ENCODE data around the gene LIPC. TPM values are rescaled to one million over a fixed set of nuclear protein-coding genes. Genes with fewer than 3 reads are reported as not detected.

Gene LIPC
- total RNA-seq, 1 experiment from 2014 or later = not detected

DNA sequence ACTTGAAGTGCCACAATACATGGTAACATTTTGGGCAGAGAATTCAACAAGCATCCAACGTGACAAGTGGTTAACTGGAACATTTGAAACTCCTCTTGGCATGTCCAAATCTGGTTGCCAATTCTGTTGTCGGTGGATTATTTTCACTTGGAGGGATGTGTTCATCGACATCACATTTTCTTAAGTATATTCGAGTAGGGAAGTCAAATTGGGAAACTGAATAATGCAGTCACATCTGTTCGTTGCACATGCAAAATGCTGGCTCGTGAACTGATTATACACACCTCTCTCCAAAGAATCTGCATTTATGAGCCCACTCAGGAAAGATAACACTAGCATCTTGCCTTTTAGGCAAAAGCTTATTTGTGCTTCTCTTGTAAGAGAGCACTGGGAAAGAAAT lies 139.7 kb downstream of the LIPC start:
- Histone ChIP-seq H3K36me3 (ENCODE audit: control insufficient read depth in 1 of 2, insufficient read depth in 2 of 2, low read length in 2 of 2) (no peaks in the 10 kb centered on the region), H3K9ac (ENCODE audit: low read length) (no peak overlapping the region), H2AFZ (ENCODE audit: low read depth, low read length, poor library complexity, severe bottlenecking) (no peak overlapping the region), H3K9me2 (ENCODE audit: insufficient read depth) (no peaks in the 10 kb centered on the region), H3K79me2 (ENCODE audit: insufficient read depth, low read length) (no peaks in the 10 kb centered on the region), H3K4me2 (ENCODE audit: low read length) (no peak overlapping the region), H3K27ac (ENCODE audit: low read depth, low read length) (no peak overlapping the region), H3K9me3 (ENCODE audit: control insufficient read depth in 1 of 2, insufficient read depth in 1 of 2, low read depth in 1 of 2, low read length in 2 of 2) (no peaks in the 10 kb centered on the region), H3K4me1 (ENCODE audit: control insufficient read depth in 1 of 2, insufficient read depth in 2 of 2, low read length in 2 of 2) (no peaks in the 10 kb centered on the region), H3K27me3 (ENCODE audit: insufficient read depth, low read length) (no peaks in the 10 kb centered on the region), H3K4me3 (replicated peaks in 1 of 2; ENCODE audit: low read depth in 1 of 2, low read length in 2 of 2) (no peak overlapping the region), H4K20me1 (ENCODE audit: insufficient read depth) (no peaks in the 10 kb centered on the region)
- no peak for ATAC-seq
- ChIA-PET RAD21 (ENCODE audit: low non-redundant PET in 1 of 2, low total read pairs in 2 of 2, uncharacterized antibody in 2 of 2, unreplicated experiment in 2 of 2) (no interaction called here), CTCF (no interaction called here), POLR2A (no interaction called here)
- no TSS peak for BruUV-seq (replicated peaks)
- no peak for DNase-seq (ENCODE audit: low read depth, low spot score)
- intact Hi-C loops (cut with micrococcal nuclease) = no loop called here
- TF ChIP-seq, protein P1, sequence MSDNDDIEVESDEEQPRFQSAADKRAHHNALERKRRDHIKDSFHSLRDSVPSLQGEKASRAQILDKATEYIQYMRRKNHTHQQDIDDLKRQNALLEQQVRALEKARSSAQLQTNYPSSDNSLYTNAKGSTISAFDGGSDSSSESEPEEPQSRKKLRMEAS (IDR thresholded peaks at IDR 0.05) = no peak
- TF ChIP-seq YY1 (IDR thresholded peaks at IDR 0.05; ENCODE audit: extremely low read depth, insufficient replicate concordance, low read depth, low read length) (no peak), RAD21 (IDR thresholded peaks at IDR 0.05; ENCODE audit: low read depth) (no peak), ZBTB33 (IDR thresholded peaks at IDR 0.05; ENCODE audit: extremely low read depth, insufficient replicate concordance, low read length) (no peak), SRF (IDR thresholded peaks at IDR 0.05; ENCODE audit: low read depth) (no peak), ELF1 (IDR thresholded peaks at IDR 0.05; ENCODE audit: borderline replicate concordance, low read depth) (no peak), REST (IDR thresholded peaks at IDR 0.05; ENCODE audit: low read depth) (no peak)
